SK-N-SH (cell line): ENCODE data around the gene RNF13. TPM values are rescaled to one million over a fixed set of nuclear protein-coding genes. Genes with fewer than 3 reads are reported as not detected.

Experiments used
- CTCF ChIA-PET: fragments of 300-600, 350-600 bp; formaldehyde crosslinking; extraction: SDS; loops from one replicate; lab custom pipeline; 2021; lab: Yijun Ruan, JAX
- POLR2A ChIA-PET: fragments of 350-600 bp; sonication (Branson Sonifier 250); formaldehyde crosslinking; extraction: SDS; loops from one replicate; lab custom pipeline; 2020; ENCODE audit warnings: antibody characterized with exemption, inconsistent platforms; lab: Yijun Ruan, JAX
- DNase-seq: peaks from one replicate; pipeline ENCODE4 v3.0.0; 2012
- H2AFZ ChIP-seq: fragments of 200-600 bp; sonication (generic); 2 replicates; pipeline ENCODE4 v1.8.1; 2016; ENCODE audit warnings: antibody characterized with exemption, mild to moderate bottlenecking, low read depth
- H3F3A ChIP-seq: fragments of 200-600 bp; sonication (generic); replicated peaks from 2 replicates; pipeline ENCODE3; 2016; ENCODE audit warnings: antibody characterized with exemption, mild to moderate bottlenecking; ENCODE audit not compliant: insufficient read depth
- H3K27ac ChIP-seq, 2 experiments: fragments of 200-500 bp in 1 of 2; fragments of 200-600 bp in 1 of 2; sonication (Bioruptor generic) in 1 of 2; sonication (generic), shearing (Covaris generic) in 1 of 2; 2 replicates each; pipeline versions ENCODE4 v1.5.1 to v1.6.1; 2014 to 2016; ENCODE audit warnings: low read depth in 2 of 2, inconsistent platforms in 1 of 2, low read length in 1 of 2, mild to moderate bottlenecking in 1 of 2, mixed read lengths in 1 of 2
- H3K27me3 ChIP-seq: fragments of 200-600 bp; sonication (generic), shearing (Covaris generic); 2 replicates; pipeline ENCODE4 v1.6.1; 2016; ENCODE audit warnings: mixed run types; ENCODE audit not compliant: insufficient read depth
- H3K36me3 ChIP-seq, 2 experiments: fragments of 200-500 bp in 1 of 2; fragments of 200-600 bp in 1 of 2; sonication (Bioruptor generic) in 1 of 2; sonication (generic) in 1 of 2; replicated peaks in 1 of 2; 2 replicates each; pipeline versions ENCODE3 to v1.5.1; 2014 to 2016; ENCODE audit warnings: low read length in 1 of 2, mild to moderate bottlenecking in 1 of 2; ENCODE audit not compliant: insufficient read depth in 2 of 2, control insufficient read depth in 1 of 2
- H3K4me1 ChIP-seq, 2 experiments: fragments of 200-500 bp in 1 of 2; fragments of 200-600 bp in 1 of 2; sonication (Bioruptor generic) in 1 of 2; sonication (generic), shearing (Covaris generic) in 1 of 2; 2 replicates each; pipeline versions ENCODE4 v1.5.1 to v1.6.1; 2014 to 2016; ENCODE audit warnings: low read depth in 1 of 2, low read length in 1 of 2, mixed run types in 1 of 2; ENCODE audit not compliant: insufficient read depth in 2 of 2, control insufficient read depth in 1 of 2
- H3K4me2 ChIP-seq: fragments of 200-600 bp; sonication (generic), shearing (Covaris generic); 2 replicates; pipeline ENCODE4 v1.6.1; 2017; ENCODE audit warnings: mixed run types
- H3K4me3 ChIP-seq, 2 experiments: fragments of 200-500 bp in 1 of 2; fragments of 200-600 bp in 1 of 2; sonication (Bioruptor generic) in 1 of 2; sonication (generic), shearing (Covaris generic) in 1 of 2; 2 replicates each; pipeline versions ENCODE4 v1.5.1 to v1.8.1; 2014 to 2016; ENCODE audit warnings: low read depth in 2 of 2, inconsistent platforms in 1 of 2, low read length in 1 of 2, mild to moderate bottlenecking in 1 of 2, mixed read lengths in 1 of 2, moderate library complexity in 1 of 2
- H3K79me2 ChIP-seq: fragments of 200-600 bp; sonication (generic); 2 replicates; pipeline ENCODE4 v1.8.1; 2017; ENCODE audit warnings: mild to moderate bottlenecking; ENCODE audit not compliant: insufficient read depth
- H3K9ac ChIP-seq: fragments of 200-600 bp; sonication (generic); 2 replicates; pipeline ENCODE4 v1.6.1; 2017; ENCODE audit warnings: mixed run types
- H3K9me2 ChIP-seq: fragments of 200-600 bp; sonication (generic); 2 replicates; pipeline ENCODE4 v1.6.1; 2017; ENCODE audit warnings: mixed run types
- H3K9me3 ChIP-seq: fragments of 200-600 bp; sonication (generic); 2 replicates; pipeline ENCODE4 v1.6.1; 2017; ENCODE audit warnings: mixed run types, mild to moderate bottlenecking, moderate library complexity
- H4K20me1 ChIP-seq: fragments of 200-600 bp; sonication (generic); 2 replicates; pipeline ENCODE4 v1.6.1; 2017; ENCODE audit warnings: mild to moderate bottlenecking, mixed run types; ENCODE audit not compliant: insufficient read depth
- CTCF ChIP-seq: fragments of 200-600 bp; sonication (generic); IDR thresholded peaks from 2 replicates; pipeline ENCODE4 v1.6.1; 2017; ENCODE audit warnings: antibody characterized with exemption, mild to moderate bottlenecking, moderate library complexity
- ELF1 ChIP-seq: IDR thresholded peaks from 2 replicates; pipeline ENCODE4 v1.4.0; 2012
- EP300 ChIP-seq, 2 experiments: IDR thresholded peaks; 2 replicates each; pipeline versions ENCODE4 v1.4.0 to v1.6.1; 2012; ENCODE audit warnings: borderline replicate concordance in 1 of 2, low read depth in 1 of 2, low read length in 1 of 2
- FOXJ3 ChIP-seq: sonication (generic); formaldehyde crosslinking; IDR thresholded peaks from 2 replicates; pipeline ENCODE4 v1.5.1; 2020; ENCODE audit warnings: mild to moderate bottlenecking, missing genetic modification reagents
- FOXM1 ChIP-seq: IDR thresholded peaks from 2 replicates; pipeline ENCODE4 v1.4.0; 2012; ENCODE audit warnings: low read depth, mild to moderate bottlenecking
- GABPA ChIP-seq: IDR thresholded peaks from 2 replicates; pipeline ENCODE4 v1.4.0; 2012; ENCODE audit warnings: low read depth, mild to moderate bottlenecking
- JUND ChIP-seq: IDR thresholded peaks from 2 replicates; pipeline ENCODE4 v1.4.0; 2012
- MAX ChIP-seq: IDR thresholded peaks from 2 replicates; pipeline ENCODE4 v1.4.0; 2012; ENCODE audit warnings: low read depth
- MXI1 ChIP-seq: IDR thresholded peaks from 2 replicates; pipeline ENCODE4 v1.6.1; 2012; ENCODE audit warnings: mild to moderate bottlenecking, low read depth, low read length, improper control_type of control experiment
- NFIC ChIP-seq: IDR thresholded peaks from 2 replicates; pipeline ENCODE4 v1.4.0; 2012; ENCODE audit warnings: borderline replicate concordance
- PBX3 ChIP-seq: IDR thresholded peaks from 2 replicates; pipeline ENCODE4; 2012
- RFX5 ChIP-seq: IDR thresholded peaks from 2 replicates; pipeline ENCODE4 v1.6.1; 2012; ENCODE audit warnings: mild to moderate bottlenecking, improper control_type of control experiment, low read length
- SIN3A ChIP-seq: IDR thresholded peaks from 2 replicates; pipeline ENCODE4 v1.6.1; 2012; ENCODE audit warnings: low read depth, mild to moderate bottlenecking, low read length, moderate library complexity, borderline replicate concordance
- TAF1 ChIP-seq: IDR thresholded peaks from 2 replicates; pipeline ENCODE4 v1.6.1; 2012; ENCODE audit warnings: low read depth, mild to moderate bottlenecking, low read length, moderate library complexity, borderline replicate concordance
- TEAD4 ChIP-seq: IDR thresholded peaks from 2 replicates; pipeline ENCODE4 v1.4.0; 2012; ENCODE audit warnings: mild to moderate bottlenecking, borderline replicate concordance; ENCODE audit not compliant: insufficient read depth
- USF2 ChIP-seq: fragments of 150-350 bp; IDR thresholded peaks from 2 replicates; pipeline ENCODE4 v1.6.1; 2017; ENCODE audit warnings: antibody characterized with exemption, low read length, low read depth, borderline replicate concordance
- ZBTB33 ChIP-seq: IDR thresholded peaks from 2 replicates; pipeline ENCODE4 v1.4.0; 2012; ENCODE audit warnings: low read depth, borderline replicate concordance
- WGBS: methylation state at CpG from one replicate; pipeline ENCODE4 v1.1.6; 2017; ENCODE audit warnings: low lambda C conversion rate; 5-methylcytosine and 5-hydroxymethylcytosine counted together
- polyA plus RNA-seq, 3 experiments: library from polyadenylated mRNA; depleted of rRNA; stranded (reverse); fragments of >200 nt; gene quantifications; 2 replicates each; pipeline ENCODE4 v1.2.3, GENCODE V29; 2012

RNF13 gene
- polyA plus RNA-seq, 1 of the 3 experiments (the other 2 are of a cell fraction), result 14.9 TPM

GRCh38 chr3:149790698-149791097 lies 22.3 kb upstream of the RNF13 start (continued):
- TF ChIP-seq CTCF (no peak), GABPA (no peak), ELF1 (no peak), PBX3 (no peak), SIN3A (no peak), MAX (no peak), FOXM1 (no peak), EP300 (IDR thresholded peaks at IDR 0.05; ENCODE audit: borderline replicate concordance in 1 of 2, low read depth in 1 of 2, low read length in 1 of 2) (no peak), TEAD4 (no peak), MXI1 (no peak)
- TF ChIP-seq, all 33 proteins: peak for 0

- Histone ChIP-seq H3K4me1 (no peaks in the 10 kb centered on the region), H3F3A (no peaks in the 10 kb centered on the region), H4K20me1 (no peaks in the 10 kb centered on the region), H3K9me3 (no peaks in the 10 kb centered on the region), H3K27ac (no peak within 1 kb of the TSS), H3K9ac (no peak within 1 kb of the TSS), H2AFZ (no peak within 1 kb of the TSS), H3K9me2 (no peaks in the 10 kb centered on the region), H3K36me3 (no peaks in the 10 kb centered on the region), H3K4me3 (no peak within 1 kb of the TSS), H3K4me2 (no peak within 1 kb of the TSS), H3K79me2 (no peaks in the 10 kb centered on the region), H3K27me3 (no peaks in the 10 kb centered on the region)
- DNase-seq, result no peak
- TF ChIP-seq USF2, result no peak
- TF ChIP-seq CTCF, result no peak
- no peak for TF ChIP-seq FOXJ3 (CRISPR knock-in tag)
- TF ChIP-seq EP300 (IDR thresholded peaks at IDR 0.05; ENCODE audit: borderline replicate concordance in 1 of 2, low read depth in 1 of 2, low read length in 1 of 2), result no peak
- no peak for TF ChIP-seq NFIC
- no peak for TF ChIP-seq ZBTB33
- no peak for TF ChIP-seq JUND
- TF ChIP-seq GABPA, result no peak
- no peak for TF ChIP-seq RFX5
- TF ChIP-seq TAF1, result no peak
- POLR2A ChIA-PET, result no interaction called here
- 82% methylated on average over 4 of the region's 4 CpGs for WGBS
- CTCF ChIA-PET, result interaction anchor here (1.0 to 1.5 kb wide), 3 partner anchors 16 to 27 kb away, joined by 3 to 7 read pairs (median 4); no protein-coding TSS in a partner anchor
Measured at GRCh38 chr3:149792452-149793270, 20.4 kb upstream of the RNF13 start, which contains the start of gene ANKUB1. TSS of gene ANKUB1 (minus strand) at chr3:149792554. CDS start at chr3:149792366, 188 bp downstream.
